ENCODE results near the gene HAPSTR1. TPM values are rescaled to one million over a fixed set of nuclear protein-coding genes. Genes with fewer than 3 reads are reported as not detected.
"Not testable (repeated sequence)": the region's sequence is repeated elsewhere in the genome, so short reads cannot be mapped to it uniquely, and the experiment has no call there.

The HAPSTR1 gene
- total RNA-seq, 6 experiments from 2014 or later: 65.0 to 77.4 (median 72.0) TPM

DNA sequence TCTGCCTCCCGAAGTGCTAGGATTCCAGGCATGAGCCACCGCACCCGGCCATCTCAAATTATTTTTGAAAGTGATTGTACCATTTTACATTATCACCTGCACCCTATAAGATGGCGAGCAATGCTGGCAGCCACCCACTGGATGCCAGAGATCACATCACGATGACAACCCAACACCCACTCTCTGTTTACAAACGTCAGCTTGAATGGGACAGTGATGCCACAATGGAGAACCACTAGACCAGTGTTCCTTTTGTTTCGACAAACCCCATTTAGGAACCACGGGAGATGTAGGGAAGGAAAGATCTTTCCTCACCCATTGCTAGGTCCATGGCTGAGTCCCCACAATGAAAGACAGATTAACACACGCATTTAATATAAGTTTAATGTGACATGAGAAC lies 20.1 kb upstream of the HAPSTR1 start:
- H3K4me3 Mint-ChIP-seq: no peak overlapping the region
- TF ChIP-seq, protein P1, sequence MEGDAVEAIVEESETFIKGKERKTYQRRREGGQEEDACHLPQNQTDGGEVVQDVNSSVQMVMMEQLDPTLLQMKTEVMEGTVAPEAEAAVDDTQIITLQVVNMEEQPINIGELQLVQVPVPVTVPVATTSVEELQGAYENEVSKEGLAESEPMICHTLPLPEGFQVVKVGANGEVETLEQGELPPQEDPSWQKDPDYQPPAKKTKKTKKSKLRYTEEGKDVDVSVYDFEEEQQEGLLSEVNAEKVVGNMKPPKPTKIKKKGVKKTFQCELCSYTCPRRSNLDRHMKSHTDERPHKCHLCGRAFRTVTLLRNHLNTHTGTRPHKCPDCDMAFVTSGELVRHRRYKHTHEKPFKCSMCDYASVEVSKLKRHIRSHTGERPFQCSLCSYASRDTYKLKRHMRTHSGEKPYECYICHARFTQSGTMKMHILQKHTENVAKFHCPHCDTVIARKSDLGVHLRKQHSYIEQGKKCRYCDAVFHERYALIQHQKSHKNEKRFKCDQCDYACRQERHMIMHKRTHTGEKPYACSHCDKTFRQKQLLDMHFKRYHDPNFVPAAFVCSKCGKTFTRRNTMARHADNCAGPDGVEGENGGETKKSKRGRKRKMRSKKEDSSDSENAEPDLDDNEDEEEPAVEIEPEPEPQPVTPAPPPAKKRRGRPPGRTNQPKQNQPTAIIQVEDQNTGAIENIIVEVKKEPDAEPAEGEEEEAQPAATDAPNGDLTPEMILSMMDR (IDR thresholded peaks at IDR 0.05): no peak
- peaks cover 43% of the 10 kb centered on the region for H3K4me1 Mint-ChIP-seq (ENCODE audit: low read depth)
- no peaks in the 10 kb centered on the region for H3K27me3 Mint-ChIP-seq (ENCODE audit: insufficient read depth)
- no peak for DNase-seq
- H3K9me3 Mint-ChIP-seq: peaks cover 13% of the 10 kb centered on the region; the same call in 1 of the 2 replicates
- peaks cover 10% of the 10 kb centered on the region for H3K36me3 Mint-ChIP-seq (ENCODE audit: low read depth)
- H3K27ac Mint-ChIP-seq: peak overlapping the region; percentile 7; the same call in 1 of the 2 replicates

DNA sequence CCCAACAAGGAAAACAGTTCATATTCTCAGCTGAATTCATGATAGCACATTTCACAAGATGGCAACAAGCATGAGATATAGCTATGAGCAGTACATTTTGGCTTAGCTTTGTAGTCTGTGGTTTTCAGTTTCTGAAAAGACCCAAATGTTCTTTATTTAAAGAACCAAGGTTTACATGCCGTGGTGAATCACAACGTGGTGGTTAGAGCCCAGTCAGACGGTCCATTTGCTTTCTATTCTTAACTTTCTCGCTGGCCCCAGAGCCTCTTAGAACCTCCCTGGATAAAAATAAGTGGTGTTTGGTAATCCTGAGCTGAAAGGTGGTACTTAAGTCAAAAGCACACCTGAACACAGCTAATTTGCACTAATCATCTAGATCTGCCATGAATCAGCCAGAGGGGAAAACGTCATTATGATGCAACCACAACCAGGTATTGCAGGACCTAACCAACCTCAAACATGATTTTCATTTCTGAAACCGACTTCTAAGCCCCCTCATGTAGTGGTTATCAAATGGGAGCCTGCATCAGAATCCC lies 18.6 kb upstream of the HAPSTR1 start:
- Mint-ChIP-seq H3K4me3 (peak overlapping the region; percentile 71), H3K4me1 (ENCODE audit: low read depth) (peaks cover 58% of the 10 kb centered on the region), H3K27me3 (ENCODE audit: insufficient read depth) (no peaks in the 10 kb centered on the region), H3K9me3 (peaks cover 13% of the 10 kb centered on the region), H3K27ac (peak overlapping the region; percentile 85), H3K36me3 (ENCODE audit: low read depth) (peaks cover 14% of the 10 kb centered on the region)
- peak; percentile 84 for DNase-seq
- TF ChIP-seq, protein P1 (IDR thresholded peaks at IDR 0.05): no peak

DNA sequence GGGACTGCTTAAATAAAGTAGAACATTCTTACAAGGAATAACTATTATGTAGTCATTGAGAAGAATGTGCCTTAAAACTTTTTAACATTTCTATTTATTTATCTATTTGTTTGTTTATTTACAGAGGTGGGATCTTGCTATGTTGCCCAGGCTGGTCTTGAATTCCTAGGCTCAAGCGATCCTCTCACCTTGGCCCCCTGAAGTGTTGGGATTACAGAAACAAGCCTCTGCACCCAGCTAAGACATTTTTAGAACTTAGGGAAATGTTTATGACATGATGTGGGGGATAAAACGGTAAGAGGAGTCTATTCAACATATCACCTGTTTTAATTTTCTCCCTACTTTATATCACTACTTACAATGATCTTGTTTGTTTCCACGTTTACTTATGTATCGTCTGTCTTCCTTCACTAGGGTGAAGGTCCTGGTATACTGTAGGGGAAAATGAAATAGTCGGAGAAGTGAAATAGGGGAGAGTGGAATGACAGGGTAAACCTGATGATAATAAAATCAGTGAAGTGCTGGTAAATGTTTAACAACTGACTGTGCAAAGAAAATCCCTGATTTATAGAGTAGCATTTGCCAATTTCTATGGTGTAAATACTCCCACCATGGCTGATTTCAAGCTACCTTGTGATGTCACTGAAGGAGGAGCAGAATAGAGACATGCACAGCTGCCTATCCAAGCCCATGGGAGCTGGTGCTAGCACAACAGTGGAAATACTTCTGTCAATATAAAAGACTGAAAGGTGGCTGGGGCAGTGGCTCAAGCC lies 16.0 kb upstream of the HAPSTR1 start:
- Mint-ChIP-seq H3K27me3 (ENCODE audit: insufficient read depth) (no peaks in the 10 kb centered on the region), H3K4me1 (ENCODE audit: low read depth) (peaks cover 54% of the 10 kb centered on the region), H3K4me3 (no peak overlapping the region), H3K27ac (peak overlapping the region; percentile 97), H3K9me3 (peaks cover 7% of the 10 kb centered on the region), H3K36me3 (ENCODE audit: low read depth) (peaks cover 12% of the 10 kb centered on the region)
- DNase-seq: no peak
- TF ChIP-seq, protein P1 (IDR thresholded peaks at IDR 0.05): no peak

DNA sequence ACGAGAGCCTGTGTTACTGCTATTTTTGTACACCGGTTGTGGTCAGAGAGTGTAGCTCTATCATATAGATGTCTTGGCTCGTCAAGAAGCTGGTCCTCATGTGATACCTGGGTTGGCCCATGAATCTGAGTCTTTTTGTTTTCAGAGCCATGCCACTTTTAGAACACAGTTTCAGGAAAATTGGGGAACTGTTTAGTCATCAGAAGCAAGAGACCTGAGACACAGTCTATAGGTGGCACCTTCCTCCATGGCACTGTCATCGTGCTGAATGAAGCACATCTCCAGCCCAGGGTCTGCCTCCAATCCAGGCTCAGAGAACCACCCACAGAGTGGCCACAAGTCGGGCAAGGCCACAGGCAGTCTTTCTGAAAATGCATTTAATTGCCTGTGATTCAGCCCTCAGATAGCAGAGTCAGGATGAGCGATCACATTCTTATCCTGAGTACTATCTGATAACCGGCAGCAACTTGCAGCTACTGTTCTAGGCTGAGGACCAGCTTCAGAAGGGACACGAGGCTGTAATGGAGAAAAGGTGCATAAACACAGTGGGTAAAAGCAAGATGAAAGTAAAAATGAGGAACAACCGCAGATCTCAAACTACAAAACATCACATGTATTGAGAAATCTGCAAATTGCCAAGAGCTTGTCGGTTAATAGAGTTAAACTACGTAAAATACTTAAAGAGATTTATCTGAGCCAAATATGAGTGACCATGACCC lies 14.2 kb upstream of the HAPSTR1 start:
- TF ChIP-seq, protein P1 (IDR thresholded peaks at IDR 0.05): no peak
- H3K27me3 Mint-ChIP-seq (ENCODE audit: insufficient read depth): no peaks in the 10 kb centered on the region
- peak overlapping the region; percentile 97 for H3K27ac Mint-ChIP-seq
- peaks cover 12% of the 10 kb centered on the region for H3K36me3 Mint-ChIP-seq (ENCODE audit: low read depth)
- H3K9me3 Mint-ChIP-seq: peaks cover 7% of the 10 kb centered on the region
- H3K4me1 Mint-ChIP-seq (ENCODE audit: low read depth): peaks cover 50% of the 10 kb centered on the region
- DNase-seq: peak; percentile 95
- peak overlapping the region; percentile 72 for H3K4me3 Mint-ChIP-seq

DNA sequence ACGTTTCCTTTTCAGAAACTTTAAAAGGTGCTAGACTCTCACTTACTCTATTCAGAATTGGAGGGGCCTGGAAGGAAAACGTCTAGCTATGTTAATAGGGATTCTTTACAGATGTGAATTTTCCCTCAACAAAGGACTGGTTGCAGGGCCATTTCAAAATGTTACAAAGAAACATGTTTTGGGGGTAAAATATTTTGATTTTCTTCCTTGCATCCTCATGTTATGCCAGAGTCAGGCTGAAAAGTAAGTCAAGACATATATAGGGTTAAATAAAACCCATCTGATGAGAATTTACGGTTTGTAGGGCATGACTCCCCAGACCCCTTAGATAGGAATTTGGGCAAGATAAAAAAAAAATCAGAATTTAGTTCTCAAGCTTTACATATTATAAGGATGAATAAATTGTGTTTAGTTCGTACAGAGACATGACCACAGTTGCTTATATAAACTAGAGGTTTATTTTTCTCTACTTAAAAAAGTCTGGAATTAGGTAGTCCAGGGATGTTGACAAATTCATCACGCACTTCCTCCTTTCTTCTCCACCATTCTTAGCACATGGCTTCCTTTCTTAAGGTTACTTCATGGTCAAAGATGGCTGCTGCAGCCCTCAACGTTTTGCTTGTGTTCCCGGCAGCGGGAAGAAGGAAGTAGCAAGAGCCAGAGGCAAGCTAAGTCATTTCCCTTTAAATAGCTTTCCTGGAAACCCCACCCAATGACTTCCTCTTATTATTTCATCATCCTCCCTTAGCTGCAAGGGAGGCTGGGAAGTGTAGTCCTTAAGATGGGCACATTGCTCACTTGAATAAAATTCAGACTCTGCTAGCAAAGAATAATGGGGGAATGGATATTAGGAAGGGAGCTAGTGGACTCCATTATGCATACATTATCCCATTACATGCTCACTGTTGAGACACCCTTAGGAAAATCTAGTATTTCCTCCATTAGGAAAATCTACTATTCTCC lies 12.7 kb upstream of the HAPSTR1 start:
- not testable (repeated sequence) for H3K9me3 Mint-ChIP-seq; H3K27me3 Mint-ChIP-seq (ENCODE audit: insufficient read depth); H3K4me3 Mint-ChIP-seq
- DNase-seq: peak; percentile 77
- Mint-ChIP-seq H3K4me1 (ENCODE audit: low read depth) (peaks cover 40% of the 10 kb centered on the region), H3K27ac (peak overlapping the region; percentile 97), H3K36me3 (ENCODE audit: low read depth) (peaks cover 12% of the 10 kb centered on the region)

All from HFFc6 (cell line).